ENCODE measurements around the gene SHB.
A peak's percentile ranks its signal among the peaks of the same experiment; 100 is the strongest.

Gene SHB

DNA sequence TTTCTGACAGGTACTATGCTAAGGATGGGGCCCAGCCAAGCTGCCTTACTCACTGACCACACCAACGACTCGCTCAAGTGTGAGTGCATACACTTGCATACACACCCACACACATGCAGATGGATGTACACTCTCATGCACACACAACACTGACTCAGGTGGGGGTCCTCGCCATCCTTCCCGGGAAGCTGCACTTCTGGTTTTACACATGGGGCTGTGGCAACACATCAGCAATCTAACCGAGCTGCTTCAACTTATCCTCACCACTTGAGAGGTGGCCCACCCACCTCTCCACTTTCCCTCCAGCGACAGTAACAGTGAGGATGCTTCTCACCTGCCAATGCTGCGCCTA lies 97.9 kb downstream of the SHB start:
- no peak overlapping the region for H3K14ac ChIP-seq (ENCODE audit: low read length in 2 of 2)
- peak overlapping the region in 1 of 2 experiments; percentile 10 for H3K4ac ChIP-seq (ENCODE audit: low read depth in 1 of 2, low read length in 2 of 2)
- H3K9me3 ChIP-seq (ENCODE audit: control insufficient read depth, low read length), result no peaks in the 10 kb centered on the region
- H2AFZ ChIP-seq (ENCODE audit: low read depth, low read length), result no peak overlapping the region
- peak overlapping the region; percentile 27 for H4K8ac ChIP-seq (ENCODE audit: low read length)
- 81% methylated on average over 7 of the region's 7 CpGs for WGBS
- no peak overlapping the region for H3K4me2 ChIP-seq (ENCODE audit: low read length, poor library complexity, severe bottlenecking)
- peaks cover 60% of the 10 kb centered on the region for H3K4me1 ChIP-seq (ENCODE audit: control insufficient read depth, insufficient read depth, low read depth, low read length)
- H3K27me3 ChIP-seq (ENCODE audit: control insufficient read depth in 1 of 2, insufficient read depth in 1 of 2, low read length in 2 of 2), result no peaks in the 10 kb centered on the region
- H2BK5ac ChIP-seq (ENCODE audit: low read depth, low read length, poor library complexity, severe bottlenecking), result no peak overlapping the region
- no peak overlapping the region for H4K91ac ChIP-seq (ENCODE audit: low read length)
- no peak overlapping the region for H3K23ac ChIP-seq (ENCODE audit: low read length in 2 of 2)
- H2AK5ac ChIP-seq (ENCODE audit: low read length, severe bottlenecking), result no peak overlapping the region
- H3K27ac ChIP-seq (ENCODE audit: low read length, poor library complexity, severe bottlenecking), result no peak overlapping the region
- no peak for DNase-seq
- H2BK15ac ChIP-seq (ENCODE audit: low read depth, poor library complexity, severe bottlenecking), result no peak overlapping the region
- peaks cover 21 to 62% of the 10 kb centered on the region in 2 experiments for H3K36me3 ChIP-seq (ENCODE audit: control insufficient read depth in 1 of 2, insufficient read depth in 2 of 2, low read depth in 1 of 2, low read length in 2 of 2)
- peaks cover 20% of the 10 kb centered on the region for H3K79me1 ChIP-seq (replicated peaks; ENCODE audit: low read length, poor library complexity, severe bottlenecking)
- H3K9ac ChIP-seq (ENCODE audit: low read length), result no peak overlapping the region
- H2BK12ac ChIP-seq (ENCODE audit: low read length in 2 of 2), result peak overlapping the region in 1 of 2 experiments; percentile 18
- H3K18ac ChIP-seq (ENCODE audit: low read depth in 1 of 2, low read length in 2 of 2), result peak overlapping the region in 1 of 2 experiments; percentile 32
- no peak overlapping the region for H2BK120ac ChIP-seq (ENCODE audit: low read depth, low read length)
- H3K4me3 ChIP-seq (ENCODE audit: insufficient read depth in 1 of 2, low read depth in 1 of 2, low read length in 2 of 2), result no peak overlapping the region

DNA sequence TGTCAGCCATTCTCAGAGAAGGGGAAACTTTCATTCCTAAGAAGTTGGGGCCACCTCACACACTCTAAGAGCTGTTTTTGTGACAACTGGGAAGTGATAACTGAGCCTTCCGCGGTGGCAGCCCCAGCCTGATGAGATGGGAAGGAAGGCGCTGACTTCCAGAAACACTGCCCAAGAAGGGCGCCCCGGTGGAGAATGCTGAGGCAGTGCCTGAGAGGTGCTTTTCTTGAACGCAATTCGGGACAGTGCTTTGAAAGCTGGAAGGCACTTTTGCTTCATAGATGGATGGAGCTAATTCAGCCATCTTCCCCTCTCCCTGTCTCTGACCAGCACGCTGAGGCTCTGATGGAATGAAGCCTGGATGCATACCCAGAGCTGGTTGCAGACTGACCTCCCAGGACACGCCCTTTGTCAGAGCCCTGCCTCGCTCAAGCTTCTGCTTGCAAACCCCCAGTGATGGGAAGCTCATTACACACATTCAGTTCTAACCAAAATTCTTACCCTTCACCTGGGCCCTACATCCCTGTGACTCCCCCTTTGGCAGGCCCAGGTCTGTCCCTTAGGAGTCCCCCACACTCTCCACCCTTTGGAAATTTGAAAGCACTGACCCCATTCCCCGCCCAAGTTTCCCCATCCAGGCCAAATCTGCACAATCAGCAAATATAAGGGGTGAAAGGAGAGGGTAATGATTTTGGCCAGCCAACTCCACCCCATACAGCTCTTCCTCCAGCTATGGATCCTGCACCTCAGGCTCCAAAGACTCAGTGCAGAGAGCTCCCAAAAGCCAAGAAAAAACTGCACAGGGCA lies 98.5 kb downstream of the SHB start:
- DNase-seq, result no peak
- H2BK120ac ChIP-seq (ENCODE audit: low read depth, low read length), result no peak overlapping the region
- peaks cover 21 to 62% of the 10 kb centered on the region in 2 experiments for H3K36me3 ChIP-seq (ENCODE audit: control insufficient read depth in 1 of 2, insufficient read depth in 2 of 2, low read depth in 1 of 2, low read length in 2 of 2)
- peak overlapping the region in 1 of 2 experiments; percentile 44 for H3K18ac ChIP-seq (ENCODE audit: low read depth in 1 of 2, low read length in 2 of 2)
- H2AK5ac ChIP-seq (ENCODE audit: low read length, severe bottlenecking), result no peak overlapping the region
- H2BK5ac ChIP-seq (ENCODE audit: low read depth, low read length, poor library complexity, severe bottlenecking), result no peak overlapping the region
- H3K9me3 ChIP-seq (ENCODE audit: control insufficient read depth, low read length), result no peaks in the 10 kb centered on the region
- H3K4me1 ChIP-seq (ENCODE audit: control insufficient read depth, insufficient read depth, low read depth, low read length), result peaks cover 63% of the 10 kb centered on the region
- H3K23ac ChIP-seq (ENCODE audit: low read length in 2 of 2), result no peak overlapping the region
- H2BK15ac ChIP-seq (ENCODE audit: low read depth, poor library complexity, severe bottlenecking), result no peak overlapping the region
- H3K4me3 ChIP-seq (ENCODE audit: insufficient read depth in 1 of 2, low read depth in 1 of 2, low read length in 2 of 2), result no peak overlapping the region
- no peak overlapping the region for H3K27ac ChIP-seq (ENCODE audit: low read length, poor library complexity, severe bottlenecking)
- H3K27me3 ChIP-seq (ENCODE audit: control insufficient read depth in 1 of 2, insufficient read depth in 1 of 2, low read length in 2 of 2), result no peaks in the 10 kb centered on the region
- no peak overlapping the region for H3K4ac ChIP-seq (ENCODE audit: low read depth in 1 of 2, low read length in 2 of 2)
- H3K4me2 ChIP-seq (ENCODE audit: low read length, poor library complexity, severe bottlenecking), result no peak overlapping the region
- no peak overlapping the region for H2AFZ ChIP-seq (ENCODE audit: low read depth, low read length)
- H3K79me1 ChIP-seq (replicated peaks; ENCODE audit: low read length, poor library complexity, severe bottlenecking), result peaks cover 20% of the 10 kb centered on the region
- no peak overlapping the region for H4K8ac ChIP-seq (ENCODE audit: low read length)
- 94% methylated on average over 10 of the region's 11 CpGs for WGBS
- no peak overlapping the region for H3K14ac ChIP-seq (ENCODE audit: low read length in 2 of 2)
- H4K91ac ChIP-seq (ENCODE audit: low read length), result peak overlapping the region; percentile 67
- H3K9ac ChIP-seq (ENCODE audit: low read length), result no peak overlapping the region
- no peak overlapping the region for H2BK12ac ChIP-seq (ENCODE audit: low read length in 2 of 2)

DNA sequence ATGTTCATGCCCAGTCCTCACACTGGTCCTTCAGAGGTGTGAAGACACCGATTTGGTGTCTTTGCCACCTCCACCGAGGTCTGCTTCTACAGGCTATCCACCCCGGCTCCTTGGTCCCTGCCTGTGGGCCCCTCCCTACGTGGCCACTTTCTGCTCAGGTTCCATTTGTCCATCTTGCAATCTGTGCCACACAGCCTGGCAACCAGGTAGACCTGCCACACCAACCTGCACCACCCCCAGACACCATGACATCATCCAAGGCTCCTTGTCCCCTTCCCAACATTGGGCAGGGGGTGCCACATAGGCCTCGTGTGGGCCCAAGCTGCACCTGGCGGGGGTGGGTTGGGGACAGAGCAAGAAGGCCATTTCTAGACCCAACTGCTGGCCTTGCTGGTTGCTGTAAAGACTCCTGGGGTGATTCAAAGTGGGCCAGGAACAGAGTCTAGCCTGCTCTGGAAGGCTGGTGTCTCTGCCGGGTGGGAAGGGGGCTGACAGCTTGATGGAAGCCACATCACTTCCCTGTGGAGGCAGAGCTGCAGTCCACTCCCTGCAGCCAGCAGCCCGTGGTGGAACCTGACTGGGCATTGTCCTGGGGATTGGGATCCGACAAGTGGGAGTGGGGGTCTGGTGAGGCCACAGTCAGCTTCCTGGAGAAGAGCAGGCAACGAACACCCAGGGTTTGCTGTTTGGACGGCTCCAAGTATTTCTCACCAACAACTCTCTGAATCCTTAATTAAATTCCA lies 99.3 kb downstream of the SHB start:
- H2BK15ac ChIP-seq (ENCODE audit: low read depth, poor library complexity, severe bottlenecking), result peak overlapping the region; percentile 13
- H3K27me3 ChIP-seq (ENCODE audit: control insufficient read depth in 1 of 2, insufficient read depth in 1 of 2, low read length in 2 of 2), result no peaks in the 10 kb centered on the region
- H3K27ac ChIP-seq (ENCODE audit: low read length, poor library complexity, severe bottlenecking), result peak overlapping the region; percentile 6
- H2AK5ac ChIP-seq (ENCODE audit: low read length, severe bottlenecking), result peak overlapping the region; percentile 49
- H3K9ac ChIP-seq (ENCODE audit: low read length), result peak overlapping the region; percentile 23
- H3K4ac ChIP-seq (ENCODE audit: low read depth in 1 of 2, low read length in 2 of 2), result peak overlapping the region; percentile 52 to 69
- H3K9me3 ChIP-seq (ENCODE audit: control insufficient read depth, low read length), result no peaks in the 10 kb centered on the region
- no peak overlapping the region for H2BK5ac ChIP-seq (ENCODE audit: low read depth, low read length, poor library complexity, severe bottlenecking)
- H4K91ac ChIP-seq (ENCODE audit: low read length), result peak overlapping the region; percentile 84
- 63% methylated on average over 9 of the region's 11 CpGs for WGBS
- H2AFZ ChIP-seq (ENCODE audit: low read depth, low read length), result no peak overlapping the region
- peak overlapping the region in 1 of 2 experiments; percentile 14 for H3K23ac ChIP-seq (ENCODE audit: low read length in 2 of 2)
- H2BK12ac ChIP-seq (ENCODE audit: low read length in 2 of 2), result peak overlapping the region in 1 of 2 experiments; percentile 51
- peak overlapping the region; percentile 64 for H4K8ac ChIP-seq (ENCODE audit: low read length)
- peaks cover 65% of the 10 kb centered on the region for H3K4me1 ChIP-seq (ENCODE audit: control insufficient read depth, insufficient read depth, low read depth, low read length)
- peak overlapping the region; percentile 24 to 37 for H3K18ac ChIP-seq (ENCODE audit: low read depth in 1 of 2, low read length in 2 of 2)
- H3K36me3 ChIP-seq (ENCODE audit: control insufficient read depth in 1 of 2, insufficient read depth in 2 of 2, low read depth in 1 of 2, low read length in 2 of 2), result peaks cover 21 to 62% of the 10 kb centered on the region in 2 experiments
- peak overlapping the region in 1 of 2 experiments; percentile 48 for H3K14ac ChIP-seq (ENCODE audit: low read length in 2 of 2)
- H3K4me2 ChIP-seq (ENCODE audit: low read length, poor library complexity, severe bottlenecking), result no peak overlapping the region
- H3K4me3 ChIP-seq (ENCODE audit: insufficient read depth in 1 of 2, low read depth in 1 of 2, low read length in 2 of 2), result peak overlapping the region in 1 of 2 experiments; percentile 3
- no peak overlapping the region for H2BK120ac ChIP-seq (ENCODE audit: low read depth, low read length)
- peaks cover 20% of the 10 kb centered on the region for H3K79me1 ChIP-seq (replicated peaks; ENCODE audit: low read length, poor library complexity, severe bottlenecking)
- no peak for DNase-seq

DNA sequence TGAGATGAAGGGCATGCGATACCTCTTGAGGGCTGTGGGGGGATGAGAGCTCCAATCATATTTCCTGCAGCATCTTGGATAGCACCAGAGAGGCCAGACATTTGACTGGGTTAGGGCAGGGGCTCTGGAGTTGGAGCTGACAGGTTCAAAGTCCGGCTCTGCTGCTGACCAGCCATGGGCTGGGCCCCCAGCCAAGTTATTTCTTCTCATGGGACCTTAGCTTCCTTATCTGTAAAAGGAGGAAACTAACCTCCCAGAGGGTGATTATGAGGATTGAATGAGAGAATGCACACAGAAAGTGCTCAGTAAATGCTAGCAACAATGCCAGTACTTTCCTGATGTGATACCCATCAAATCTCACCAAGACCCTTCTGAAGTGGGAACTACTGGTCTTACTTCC lies 99.9 kb downstream of the SHB start:
- no peak overlapping the region for H2AFZ ChIP-seq (ENCODE audit: low read depth, low read length)
- H3K79me1 ChIP-seq (replicated peaks; ENCODE audit: low read length, poor library complexity, severe bottlenecking), result peaks cover 17% of the 10 kb centered on the region
- H3K4me3 ChIP-seq (ENCODE audit: insufficient read depth in 1 of 2, low read depth in 1 of 2, low read length in 2 of 2), result peak overlapping the region in 1 of 2 experiments; percentile 3
- H3K14ac ChIP-seq (ENCODE audit: low read length in 2 of 2), result no peak overlapping the region
- no peak overlapping the region for H2BK5ac ChIP-seq (ENCODE audit: low read depth, low read length, poor library complexity, severe bottlenecking)
- H3K36me3 ChIP-seq (ENCODE audit: control insufficient read depth in 1 of 2, insufficient read depth in 2 of 2, low read depth in 1 of 2, low read length in 2 of 2), result peaks cover 16 to 58% of the 10 kb centered on the region in 2 experiments
- H3K23ac ChIP-seq (ENCODE audit: low read length in 2 of 2), result no peak overlapping the region
- H3K9ac ChIP-seq (ENCODE audit: low read length), result peak overlapping the region; percentile 23
- H2BK120ac ChIP-seq (ENCODE audit: low read depth, low read length), result no peak overlapping the region
- peak overlapping the region in 1 of 2 experiments; percentile 47 for H3K4ac ChIP-seq (ENCODE audit: low read depth in 1 of 2, low read length in 2 of 2)
- no peak overlapping the region for H3K4me2 ChIP-seq (ENCODE audit: low read length, poor library complexity, severe bottlenecking)
- H2AK5ac ChIP-seq (ENCODE audit: low read length, severe bottlenecking), result peak overlapping the region; percentile 15
- no peaks in the 10 kb centered on the region for H3K9me3 ChIP-seq (ENCODE audit: control insufficient read depth, low read length)
- no peak for DNase-seq
- no peak overlapping the region for H4K91ac ChIP-seq (ENCODE audit: low read length)
- WGBS, result 71% methylated on average over 2 of the region's 2 CpGs
- H3K27ac ChIP-seq (ENCODE audit: low read length, poor library complexity, severe bottlenecking), result peak overlapping the region; percentile 28
- peak overlapping the region in 1 of 2 experiments; percentile 34 for H3K18ac ChIP-seq (ENCODE audit: low read depth in 1 of 2, low read length in 2 of 2)
- H2BK15ac ChIP-seq (ENCODE audit: low read depth, poor library complexity, severe bottlenecking), result no peak overlapping the region
- H3K27me3 ChIP-seq (ENCODE audit: control insufficient read depth in 1 of 2, insufficient read depth in 1 of 2, low read length in 2 of 2), result no peaks in the 10 kb centered on the region
- H2BK12ac ChIP-seq (ENCODE audit: low read length in 2 of 2), result peak overlapping the region in 1 of 2 experiments; percentile 33
- H4K8ac ChIP-seq (ENCODE audit: low read length), result no peak overlapping the region
- peaks cover 64% of the 10 kb centered on the region for H3K4me1 ChIP-seq (ENCODE audit: control insufficient read depth, insufficient read depth, low read depth, low read length)

Measured in mesenchymal stem cell (in vitro differentiated cells and primary cell).